Measurements from ENCODE around the gene ITGB3. TPM values are rescaled to one million over a fixed set of nuclear protein-coding genes. Genes with fewer than 3 reads are reported as not detected.

Gene ITGB3
- total and polyA plus RNA-seq, 2 of the 8 experiments (the other 6 are each of a cell fraction or from before 2014, with no cell fraction given) = 0.08 to 0.09 TPM

DNA sequence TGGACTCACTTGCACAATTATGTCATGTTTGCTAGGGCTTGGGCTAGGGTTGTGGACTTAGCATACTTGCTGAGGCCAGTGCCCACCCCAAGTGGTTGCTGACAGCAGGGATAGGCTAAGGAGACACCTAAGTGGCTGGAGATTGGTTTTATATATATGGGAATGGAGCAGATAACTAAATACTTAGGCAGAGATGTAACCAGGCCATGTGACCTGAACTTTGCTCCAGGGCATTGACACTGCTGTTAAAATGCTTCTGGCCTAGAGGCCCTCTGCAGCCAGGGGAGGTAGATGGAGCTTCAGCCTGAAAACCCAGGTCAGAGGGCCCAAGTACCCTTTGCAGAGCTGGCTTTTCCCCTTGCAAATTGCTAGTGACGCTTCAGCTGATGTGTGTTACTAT lies 1.4 kb upstream of the ITGB3 start:
- ChIA-PET POLR2A (ENCODE audit: partially characterized antibody) (interaction anchor here (0.6 kb wide), 1 partner anchor 71 kb away, joined by 3 read pairs; the partner anchor contains the start of gene EFCAB13), CTCF (ENCODE audit: partially characterized antibody) (interaction anchor here (0.8 to 2.0 kb wide), 9 partner anchors 8 to 139 kb away, joined by 3 to 5 read pairs (median 3); no protein-coding TSS in a partner anchor)
- no peak overlapping the region for H4K5ac ChIP-seq (ENCODE audit: insufficient read length, low read depth, low read length)
- peaks cover 9 to 32% (median 28%) of the 10 kb centered on the region in 4 experiments for H3K27me3 ChIP-seq (replicated peaks in 1 of 4; ENCODE audit: control insufficient read depth in 3 of 4, extremely low read depth in 1 of 4, insufficient read depth in 3 of 4, low read length in 3 of 4)
- no peaks in the 10 kb centered on the region for H3K79me1 ChIP-seq (ENCODE audit: low read depth, low read length)
- no peak overlapping the region for H3K14ac ChIP-seq (ENCODE audit: insufficient read length)
- no peak overlapping the region for H3K4ac ChIP-seq (replicated peaks; ENCODE audit: insufficient read length, low read depth, low read length)
- H4K20me1 ChIP-seq (replicated peaks in 1 of 2; ENCODE audit: control insufficient read depth in 1 of 2, insufficient read depth in 2 of 2, low read length in 2 of 2) = peaks cover 0 to 2% of the 10 kb centered on the region in 2 experiments
- H2BK20ac ChIP-seq (ENCODE audit: low read length) = no peak overlapping the region
- H3K9ac ChIP-seq (replicated peaks in 1 of 4; ENCODE audit: extremely low read depth in 1 of 4, low read depth in 3 of 4, low read length in 3 of 4) = no peak overlapping the region
- H3K79me2 ChIP-seq (ENCODE audit: control insufficient read depth in 1 of 2, insufficient read depth in 2 of 2, low read length in 2 of 2) = no peaks in the 10 kb centered on the region
- peaks cover 0 to 11% (median 6%) of the 10 kb centered on the region in 4 experiments; a peak in 5 of 7 replicates for H3K4me1 ChIP-seq (replicated peaks in 1 of 4; ENCODE audit: control insufficient read depth in 3 of 4, insufficient read depth in 4 of 4, low read length in 3 of 4)
- no peak overlapping the region for H4K8ac ChIP-seq (ENCODE audit: extremely low read depth, insufficient read depth, low read length)
- H3K36me3 ChIP-seq (ENCODE audit: control insufficient read depth in 2 of 4, insufficient read depth in 4 of 4, low read length in 3 of 4) = no peaks in the 10 kb centered on the region
- no peak overlapping the region for H2AFZ ChIP-seq (ENCODE audit: low read length)
- H3K23ac ChIP-seq (ENCODE audit: insufficient read length) = no peak overlapping the region
- H3K23me2 ChIP-seq (ENCODE audit: low read depth, low read length) = peaks cover 11% of the 10 kb centered on the region; the same call in 1 of the 2 replicates
- DNase-seq (ENCODE audit: low read depth in 1 of 2, low spot score in 2 of 2) (no peak), FAIRE-seq (no peak)
- H3K18ac ChIP-seq (ENCODE audit: extremely low read depth, low read length) = no peak overlapping the region
- H2AK5ac ChIP-seq (ENCODE audit: low read depth, low read length) = 0 out of 2 replicates have a peak overlapping the region, but pooled peaks have one; percentile 9
- no peak overlapping the region for H2BK120ac ChIP-seq (replicated peaks; ENCODE audit: low read depth, low read length)
- peak overlapping the region in 1 of 2 experiments; percentile 43; a peak in 1 of 4 replicates for H3K4me2 ChIP-seq (ENCODE audit: insufficient read depth in 1 of 2, low read depth in 2 of 2, low read length in 2 of 2)
- no peak overlapping the region for H2BK12ac ChIP-seq (ENCODE audit: low read depth, low read length)
- H2BK15ac ChIP-seq (ENCODE audit: low read length) = no peak overlapping the region
- WGBS, 2 experiments (ENCODE audit: extremely low coverage in 1 of 2, insufficient coverage in 1 of 2, insufficient read length in 1 of 2, insufficient replicate concordance in 2 of 2, low coverage in 1 of 2, low lambda C conversion rate in 2 of 2, missing lambda C conversion rate in 1 of 2) = 85% methylated on average over 1 of the region's 1 CpG; no CpG with 5 or more reads in 1 of the 2 experiments
- no peak overlapping the region for H4K91ac ChIP-seq (replicated peaks; ENCODE audit: insufficient read length, low read length)
- no peak overlapping the region for H3K56ac ChIP-seq (replicated peaks; ENCODE audit: insufficient read length, low read depth, low read length)
- no peak overlapping the region for H3K4me3 ChIP-seq (ENCODE audit: extremely low read depth in 1 of 4, insufficient read depth in 2 of 4, low read depth in 3 of 4, low read length in 4 of 4)
- H2BK5ac ChIP-seq (ENCODE audit: low read depth, low read length) = no peak overlapping the region
- no peaks in the 10 kb centered on the region for H3K9me3 ChIP-seq (ENCODE audit: insufficient read depth in 2 of 2, low read depth in 1 of 2, low read length in 1 of 2)
- no peak overlapping the region for H3K27ac ChIP-seq (ENCODE audit: low read depth, low read length)
- no peak for TF ChIP-seq CHD2 (IDR thresholded peaks at IDR 0.05; ENCODE audit: low read length)
- TF ChIP-seq, protein P1, sequence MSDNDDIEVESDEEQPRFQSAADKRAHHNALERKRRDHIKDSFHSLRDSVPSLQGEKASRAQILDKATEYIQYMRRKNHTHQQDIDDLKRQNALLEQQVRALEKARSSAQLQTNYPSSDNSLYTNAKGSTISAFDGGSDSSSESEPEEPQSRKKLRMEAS (IDR thresholded peaks at IDR 0.05) = no peak
- no peak for TF ChIP-seq SP4 (IDR thresholded peaks at IDR 0.05; ENCODE audit: low read length)
- TF ChIP-seq ZNF274 (IDR thresholded peaks at IDR 0.05; ENCODE audit: borderline replicate concordance, extremely low read depth, low read length) = no peak
- no peak for TF ChIP-seq GABPA (IDR thresholded peaks at IDR 0.05; ENCODE audit: borderline replicate concordance, insufficient read depth, low read length)
- TF ChIP-seq YY1 (IDR thresholded peaks at IDR 0.05; ENCODE audit: low read depth, low read length) = no peak
- TF ChIP-seq EP300 (IDR thresholded peaks at IDR 0.05; ENCODE audit: borderline replicate concordance in 1 of 2, low read depth in 2 of 2, low read length in 2 of 2) = no peak
- no peak for TF ChIP-seq SAP30 (IDR thresholded peaks at IDR 0.05; ENCODE audit: insufficient read depth, insufficient replicate concordance, low read length)
- no peak for TF ChIP-seq TBP (IDR thresholded peaks at IDR 0.05; ENCODE audit: low read depth, low read length)
- no peak for TF ChIP-seq POU5F1 (IDR thresholded peaks at IDR 0.05; ENCODE audit: low read depth, low read length)
- TF ChIP-seq SP2 (IDR thresholded peaks at IDR 0.05; ENCODE audit: low read length) = no peak
- no peak for TF ChIP-seq JUND (IDR thresholded peaks at IDR 0.05; ENCODE audit: low read length)
- no peak for TF ChIP-seq SIRT6 (IDR thresholded peaks at IDR 0.05; ENCODE audit: low read length)
- TF ChIP-seq BCL11A (IDR thresholded peaks at IDR 0.05; ENCODE audit: low read depth in 2 of 2, low read length in 2 of 2) = no peak
- TF ChIP-seq POLR2A (IDR thresholded peaks at IDR 0.05; ENCODE audit: control extremely low read depth in 1 of 2, low read depth in 2 of 2, low read length in 2 of 2) = no peak
